Gastroesophageal sphincter (tissue), 3 donors: Measurements from ENCODE around the gene DIRAS1.

ENCODE experiments used
- CTCF ChIP-seq, 4 experiments: fragments of 200-600 bp in 2 of 4; fragments of 450-650 bp in 2 of 4; sonication (generic) in 1 of 4; IDR thresholded peaks; one replicate each; pipeline ENCODE4 v1.5.1; 2017 to 2019; ENCODE audit warnings: antibody characterized with exemption in 4 of 4, mild to moderate bottlenecking in 2 of 4, moderate library complexity in 2 of 4
- EP300 ChIP-seq: sonication (generic); formaldehyde crosslinking; IDR thresholded peaks from one replicate; pipeline ENCODE4 v1.6.1; 2017; ENCODE audit warnings: antibody characterized with exemption, mild to moderate bottlenecking
- POLR2A ChIP-seq, 2 donors: fragments of 450-650 bp; IDR thresholded peaks; one replicate each; pipeline ENCODE4 v1.6.1; 2017; ENCODE audit warnings: antibody characterized with exemption in 2 of 2, mild to moderate bottlenecking in 2 of 2, moderate library complexity in 1 of 2

- TF ChIP-seq EP300, result no peak
- TF ChIP-seq CTCF (IDR thresholded peaks at IDR 0.05), result no peak
- TF ChIP-seq POLR2A (IDR thresholded peaks at IDR 0.05), result no peak
These were observed 5.9 kb upstream of the DIRAS1 start for GRCh38 chr19:2726904-2727639.
